H1 (cell line): ENCODE measurements around the gene SCN7A. TPM values are rescaled to one million over a fixed set of nuclear protein-coding genes. Genes with fewer than 3 reads are reported as not detected.

Source experiments
- CTCF ChIA-PET: fragments of 300-600 bp; sonication (Branson Sonifier 250); formaldehyde crosslinking; loops from one replicate; lab custom pipeline; 2021; ENCODE audit not compliant: partially characterized antibody; lab: Charles Lee
- POLR2A ChIA-PET: fragments of 300-600 bp; sonication (Branson Sonifier 250); formaldehyde crosslinking; loops from one replicate; lab custom pipeline; 2021; ENCODE audit warnings: inconsistent platforms; ENCODE audit not compliant: partially characterized antibody; lab: Charles Lee
- DNase-seq, 2 experiments: peaks; one replicate each; pipeline versions ENCODE4 v3.0.0 to v3.0.0-alpha.2; 2010 to 2022; ENCODE audit warnings: low spot score in 2 of 2, low read depth in 1 of 2, mixed read lengths in 1 of 2
- FAIRE-seq: peaks from 2 replicates; lab custom pipeline; 2011; peaks lifted over from hg19 to GRCh38; lab: Jason Lieb, UNC
- H2AFZ ChIP-seq: 2 replicates; pipeline ENCODE4 v1.8.1; 2012; ENCODE audit warnings: low read length, inconsistent platforms
- H2AK5ac ChIP-seq: 2 replicates; pipeline ENCODE4 v1.6.1; 2013; ENCODE audit warnings: low read depth, low read length
- H2BK120ac ChIP-seq: replicated peaks from 2 replicates; pipeline ENCODE3; 2013; ENCODE audit warnings: low read depth, low read length, inconsistent platforms
- H2BK12ac ChIP-seq: 2 replicates; pipeline ENCODE4 v1.6.1; 2013; ENCODE audit warnings: low read depth, low read length
- H2BK15ac ChIP-seq: 2 replicates; pipeline ENCODE4 v1.6.1; 2013; ENCODE audit warnings: low read length
- H2BK20ac ChIP-seq: 2 replicates; pipeline ENCODE4 v1.6.1; 2013; ENCODE audit warnings: low read length
- H2BK5ac ChIP-seq: 2 replicates; pipeline ENCODE4 v1.6.1; 2013; ENCODE audit warnings: low read depth, low read length
- H3K14ac ChIP-seq: 2 replicates; pipeline ENCODE4 v1.6.1; 2013; ENCODE audit warnings: inconsistent platforms; ENCODE audit not compliant: insufficient read length
- H3K18ac ChIP-seq: 2 replicates; pipeline ENCODE4 v1.6.1; 2013; ENCODE audit warnings: low read length; ENCODE audit errors: extremely low read depth
- H3K23ac ChIP-seq: 2 replicates; pipeline ENCODE4 v1.6.1; 2013; ENCODE audit warnings: inconsistent platforms; ENCODE audit not compliant: insufficient read length
- H3K23me2 ChIP-seq: 2 replicates; pipeline ENCODE4 v1.6.1; 2013; ENCODE audit warnings: low read depth, low read length
- H3K27ac ChIP-seq: 2 replicates; pipeline ENCODE4 v1.6.1; 2011; ENCODE audit warnings: low read depth, low read length, inconsistent platforms
- H3K27me3 ChIP-seq, 4 experiments: replicated peaks in 1 of 4; 1 replicate in 1 of 4; 2 replicates in 3 of 4; pipeline versions ENCODE4 v1.6.1 to v1.8.1; 2011 to 2013; ENCODE audit warnings: low read length in 3 of 4, mild to moderate bottlenecking in 3 of 4, inconsistent platforms in 2 of 4, mixed read lengths in 2 of 4, moderate library complexity in 1 of 4; ENCODE audit not compliant: control insufficient read depth in 3 of 4, insufficient read depth in 3 of 4; ENCODE audit errors: extremely low read depth in 1 of 4
- H3K36me3 ChIP-seq, 4 experiments: 2 replicates each; pipeline versions ENCODE4 v1.6.1 to v1.8.1; 2011 to 2013; ENCODE audit warnings: mild to moderate bottlenecking in 4 of 4, low read length in 3 of 4, moderate library complexity in 2 of 4, control low read depth in 1 of 4, inconsistent platforms in 1 of 4; ENCODE audit not compliant: insufficient read depth in 4 of 4, control insufficient read depth in 2 of 4
- H3K4ac ChIP-seq: replicated peaks from 2 replicates; pipeline ENCODE3; 2013; ENCODE audit warnings: low read length, low read depth, mixed read lengths, inconsistent platforms; ENCODE audit not compliant: insufficient read length
- H3K4me1 ChIP-seq, 4 experiments: replicated peaks in 1 of 4; 1 replicate in 1 of 4; 2 replicates in 3 of 4; pipeline versions ENCODE4 v1.6.1 to v1.8.1; 2011 to 2013; ENCODE audit warnings: low read length in 3 of 4, inconsistent platforms in 2 of 4, mixed read lengths in 1 of 4; ENCODE audit not compliant: insufficient read depth in 4 of 4, control insufficient read depth in 3 of 4
- H3K4me2 ChIP-seq, 2 experiments: 2 replicates each; pipeline versions ENCODE4 v1.6.1 to v1.8.1; 2011 to 2013; ENCODE audit warnings: low read depth in 2 of 2, low read length in 2 of 2, control low read depth in 1 of 2, inconsistent platforms in 1 of 2, mild to moderate bottlenecking in 1 of 2; ENCODE audit not compliant: insufficient read depth in 1 of 2
- H3K4me3 ChIP-seq, 4 experiments: fragments of 200-600, 300-600 bp in 1 of 4; sonication (generic), shearing (Covaris generic), sonication (Bioruptor Twin) in 1 of 4; 2 replicates each; pipeline versions ENCODE4 v1.5.1 to v1.8.1; 2011 to 2016; ENCODE audit warnings: low read length in 4 of 4, low read depth in 3 of 4, control low read depth in 2 of 4, inconsistent platforms in 2 of 4, mild to moderate bottlenecking in 2 of 4, mixed read lengths in 1 of 4, moderate library complexity in 1 of 4; ENCODE audit not compliant: insufficient read depth in 2 of 4; ENCODE audit errors: extremely low read depth in 1 of 4
- H3K56ac ChIP-seq: replicated peaks from 2 replicates; pipeline ENCODE3; 2013; ENCODE audit warnings: low read depth, mild to moderate bottlenecking, mixed read lengths, low read length, inconsistent platforms; ENCODE audit not compliant: insufficient read length
- H3K79me1 ChIP-seq: 2 replicates; pipeline ENCODE4 v1.6.1; 2013; ENCODE audit warnings: low read depth, low read length, control low read depth
- H3K79me2 ChIP-seq, 2 experiments: 2 replicates each; pipeline versions ENCODE4 v1.6.1 to v1.8.1; 2012 to 2013; ENCODE audit warnings: low read length in 2 of 2, mild to moderate bottlenecking in 2 of 2, inconsistent platforms in 1 of 2; ENCODE audit not compliant: insufficient read depth in 2 of 2, control insufficient read depth in 1 of 2
- H3K9ac ChIP-seq, 4 experiments: replicated peaks in 1 of 4; 1 replicate in 1 of 4; 2 replicates in 3 of 4; pipeline versions ENCODE4 v1.6.1 to v1.8.1; 2011 to 2013; ENCODE audit warnings: low read depth in 3 of 4, low read length in 3 of 4, control low read depth in 2 of 4, mild to moderate bottlenecking in 2 of 4, moderate library complexity in 2 of 4, inconsistent platforms in 1 of 4; ENCODE audit errors: extremely low read depth in 1 of 4
- H3K9me3 ChIP-seq, 2 experiments: 2 replicates each; pipeline versions ENCODE4 v1.6.1 to v1.8.1; 2012 to 2013; ENCODE audit warnings: mild to moderate bottlenecking in 2 of 2, moderate library complexity in 2 of 2, control low read depth in 1 of 2, inconsistent platforms in 1 of 2, low read depth in 1 of 2, low read length in 1 of 2, mixed read lengths in 1 of 2; ENCODE audit not compliant: insufficient read depth in 2 of 2
- H4K20me1 ChIP-seq, 2 experiments: replicated peaks in 1 of 2; 2 replicates each; pipeline versions ENCODE3 to v1.8.1; 2011 to 2013; ENCODE audit warnings: inconsistent platforms in 2 of 2, low read length in 2 of 2, mild to moderate bottlenecking in 1 of 2; ENCODE audit not compliant: insufficient read depth in 2 of 2, control insufficient read depth in 1 of 2
- H4K5ac ChIP-seq: 2 replicates; pipeline ENCODE4 v1.6.1; 2013; ENCODE audit warnings: low read length, low read depth, mixed read lengths, inconsistent platforms; ENCODE audit not compliant: insufficient read length
- H4K8ac ChIP-seq: 2 replicates; pipeline ENCODE4 v1.8.0; 2013; ENCODE audit warnings: mild to moderate bottlenecking, moderate library complexity, low read length, inconsistent platforms; ENCODE audit not compliant: insufficient read depth; ENCODE audit errors: extremely low read depth
- H4K91ac ChIP-seq: replicated peaks from 2 replicates; pipeline ENCODE3; 2013; ENCODE audit warnings: low read length, mixed read lengths, inconsistent platforms; ENCODE audit not compliant: insufficient read length
- CEBPB ChIP-seq: IDR thresholded peaks from 2 replicates; pipeline ENCODE4 v1.6.1; 2012; ENCODE audit warnings: low read depth, low read length
- CTBP2 ChIP-seq: IDR thresholded peaks from 2 replicates; pipeline ENCODE4 v1.7.0; 2011; ENCODE audit warnings: borderline replicate concordance, mild to moderate bottlenecking, moderate library complexity, mixed read lengths, low read length; ENCODE audit not compliant: insufficient read depth, insufficient read length
- EP300 ChIP-seq, 2 experiments: IDR thresholded peaks; 1 replicate in 1 of 2; 2 replicates in 1 of 2; pipeline ENCODE4 v1.6.1; 2011 to 2012; ENCODE audit warnings: low read depth in 2 of 2, low read length in 2 of 2, mild to moderate bottlenecking in 2 of 2, borderline replicate concordance in 1 of 2, inconsistent platforms in 1 of 2, moderate library complexity in 1 of 2
- HDAC6 ChIP-seq: IDR thresholded peaks from one replicate; pipeline ENCODE4 v1.7.1; 2012; ENCODE audit warnings: low read depth, mild to moderate bottlenecking, inconsistent platforms, low read length, moderate library complexity
- RFX5 ChIP-seq: IDR thresholded peaks from 2 replicates; pipeline ENCODE4 v1.6.1; 2011; ENCODE audit warnings: low read depth, low read length, improper control_type of control experiment, borderline replicate concordance
- RNF2 ChIP-seq: fragments of 200-900, 300-1000 bp; sonication (generic); IDR thresholded peaks from 2 replicates; pipeline ENCODE4 v1.7.1; 2016; ENCODE audit warnings: borderline replicate concordance, low read depth, mild to moderate bottlenecking, antibody characterized with exemption, low read length; ENCODE audit not compliant: poor library complexity, severe bottlenecking; ENCODE audit errors: missing control alignments
- TEAD4 ChIP-seq: IDR thresholded peaks from 2 replicates; pipeline ENCODE4 v1.6.1; 2012; ENCODE audit warnings: low read depth, low read length, inconsistent platforms, mixed read lengths
- WGBS, 2 experiments: shearing (Covaris generic) in 1 of 2; methylation state at CpG; one replicate each; pipeline versions ENCODE4 v1.1.6 to v1.1.7; 2013 to 2015; ENCODE audit warnings: low lambda C conversion rate in 2 of 2, mixed read lengths in 2 of 2, inconsistent platforms in 1 of 2, low coverage in 1 of 2, missing lambda C conversion rate in 1 of 2; ENCODE audit not compliant: insufficient replicate concordance in 2 of 2, insufficient coverage in 1 of 2, insufficient read length in 1 of 2; ENCODE audit errors: extremely low coverage in 1 of 2, missing lambda C conversion rate in 1 of 2; 5-methylcytosine and 5-hydroxymethylcytosine counted together
- polyA plus RNA-seq, 7 experiments: library from polyadenylated mRNA; depleted of rRNA in 3 of 7; stranded (reverse) in 5 of 7; unstranded in 2 of 7; fragments of >200 nt in 5 of 7; fragments of 200-250 nt in 2 of 7; gene quantifications; 1 replicate in 5 of 7; 2 replicates in 1 of 7; 4 replicates in 1 of 7; pipeline versions ENCODE4 v1.2.1 to v1.2.3, GENCODE V29; 2011 to 2013; ENCODE audit warnings: missing spikeins in 2 of 7, mixed read lengths in 2 of 7
- total RNA-seq: library from RNA; stranded (reverse); fragmentation: NEBNext Ultra II Directional; extraction: Animal tissue kit (Norgen Biotek cat#: 25700); gene quantifications from 2 replicates; pipeline ENCODE4 v1.2.1, GENCODE V29; 2021

The SCN7A gene
- total and polyA plus RNA-seq, 2 of the 8 experiments (the other 6 are each of a cell fraction or from before 2014, with no cell fraction given): 0.09 to 0.19 TPM

- Histone ChIP-seq H2BK12ac (no peak overlapping the region), H3K27ac (no peak overlapping the region), H3K14ac (no peak overlapping the region), H2BK120ac (no peak overlapping the region), H4K8ac (no peak overlapping the region), H2BK20ac (no peak overlapping the region), H2BK15ac (no peak overlapping the region), H3K23ac (no peak overlapping the region), H4K5ac (no peak overlapping the region), H3K27me3 (no peaks in the 10 kb centered on the region), H3K79me1 (no peaks in the 10 kb centered on the region), H3K79me2 (no peaks in the 10 kb centered on the region), H3K18ac (no peak overlapping the region), H3K56ac (no peak overlapping the region), H2AFZ (no peak overlapping the region), H3K9ac (no peak overlapping the region), H3K23me2 (no peaks in the 10 kb centered on the region), H3K4me2 (no peak overlapping the region), H3K36me3 (no peaks in the 10 kb centered on the region), H3K4me3 (no peak overlapping the region), H3K9me3 (no peaks in the 10 kb centered on the region), H4K91ac (no peak overlapping the region), H3K4me1 (no peaks in the 10 kb centered on the region), H3K4ac (no peak overlapping the region), H2AK5ac (no peak overlapping the region), H4K20me1 (no peaks in the 10 kb centered on the region), H2BK5ac (no peak overlapping the region)
- POLR2A ChIA-PET: no interaction called here
- WGBS, 2 experiments: 91% methylated on average over 3 of the region's 3 CpGs; no CpG with 5 or more reads in 1 of the 2 experiments
- CTCF ChIA-PET: no interaction called here
- DNase-seq: no peak
- no peak for FAIRE-seq
- TF ChIP-seq TEAD4 (no peak), HDAC6 (no peak), EP300 (IDR thresholded peaks at IDR 0.05; ENCODE audit: borderline replicate concordance in 1 of 2, low read depth in 2 of 2, low read length in 2 of 2) (no peak), CEBPB (no peak), CTBP2 (no peak), RFX5 (no peak), RNF2 (no peak)
Measured at GRCh38 chr2:166406374-166406773, 87.7 kb downstream of the SCN7A start.
